ENCODE measurements around the gene FXYD5. TPM values are rescaled to one million over a fixed set of nuclear protein-coding genes. Genes with fewer than 3 reads are reported as not detected.
"Not testable (repeated sequence)": the region's sequence is repeated elsewhere in the genome, so short reads cannot be mapped to it uniquely, and the experiment has no call there.

FXYD5 gene
- polyA plus RNA-seq, 4 donors: 19.5 to 33.3 (median 25.7) TPM

DNA sequence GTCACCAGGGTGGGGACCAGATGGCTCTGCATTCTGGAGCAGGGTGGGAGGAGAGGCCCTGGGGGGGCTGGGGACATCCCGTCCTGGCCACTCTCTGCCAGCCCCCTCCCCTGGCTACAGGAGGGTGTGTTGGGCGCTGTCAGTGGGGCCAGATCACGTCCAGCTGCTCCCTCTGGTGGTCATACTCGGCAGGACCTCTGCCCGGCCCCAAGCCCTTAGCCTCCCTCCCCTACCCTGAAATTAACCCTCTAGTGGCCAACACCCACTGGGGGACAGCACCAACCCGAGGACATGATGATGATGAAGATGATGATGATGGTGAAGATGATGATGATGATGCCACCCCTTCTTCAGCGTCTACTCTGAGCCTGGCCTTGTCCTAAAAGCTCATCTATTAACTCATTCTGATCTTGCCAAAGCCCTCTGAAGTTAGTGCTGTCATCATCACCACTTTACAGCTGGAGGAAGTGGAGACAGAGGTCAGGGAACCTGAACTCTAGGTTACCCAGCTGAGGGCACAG, 19.1 kb upstream of the FXYD5 start:
- DNase-seq (ENCODE audit: low read depth in 4 of 4, low spot score in 2 of 4): no peak

GRCh38 chr19:35136231-35136630, 18.3 kb upstream of the FXYD5 start:
- DNase-seq (ENCODE audit: low read depth in 4 of 4, low spot score in 2 of 4): no peak

DNA sequence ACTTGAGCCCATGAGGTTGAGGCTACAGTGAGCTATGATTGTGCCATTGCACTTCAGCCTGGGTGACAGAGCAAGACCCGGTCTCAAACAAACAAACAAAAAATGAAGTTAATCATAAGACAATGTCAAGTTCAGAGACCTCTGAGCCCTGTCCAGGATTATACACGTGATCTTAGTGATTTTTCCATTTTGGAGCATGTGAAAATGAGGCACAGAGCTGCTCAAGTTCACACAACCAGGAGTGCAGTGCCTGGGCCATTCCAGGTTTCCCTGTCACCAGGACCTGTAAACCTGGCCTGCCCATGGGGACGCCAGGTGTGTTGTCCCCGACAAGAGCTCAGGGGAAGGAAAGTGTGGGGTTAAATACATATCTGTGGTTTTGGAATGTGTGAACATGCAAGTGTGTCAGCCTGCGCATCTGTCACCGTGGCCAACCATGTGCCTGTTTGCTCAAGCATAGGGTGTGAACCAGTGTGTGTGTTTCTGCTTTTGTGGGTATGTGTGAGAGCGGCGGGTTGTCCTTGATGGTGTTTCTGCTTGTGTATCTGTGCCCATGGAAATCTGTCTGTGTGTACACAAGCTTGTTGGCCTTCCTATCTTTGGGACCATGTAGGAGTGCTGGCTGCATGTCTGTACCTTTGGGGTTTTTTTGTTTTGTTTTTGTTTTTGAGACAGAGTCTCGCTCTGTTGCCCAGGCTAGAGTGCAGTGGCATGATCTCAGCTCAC, 17.4 kb upstream of the FXYD5 start:
- DNase-seq (ENCODE audit: low read depth in 4 of 4, low spot score in 2 of 4): no peak

DNA sequence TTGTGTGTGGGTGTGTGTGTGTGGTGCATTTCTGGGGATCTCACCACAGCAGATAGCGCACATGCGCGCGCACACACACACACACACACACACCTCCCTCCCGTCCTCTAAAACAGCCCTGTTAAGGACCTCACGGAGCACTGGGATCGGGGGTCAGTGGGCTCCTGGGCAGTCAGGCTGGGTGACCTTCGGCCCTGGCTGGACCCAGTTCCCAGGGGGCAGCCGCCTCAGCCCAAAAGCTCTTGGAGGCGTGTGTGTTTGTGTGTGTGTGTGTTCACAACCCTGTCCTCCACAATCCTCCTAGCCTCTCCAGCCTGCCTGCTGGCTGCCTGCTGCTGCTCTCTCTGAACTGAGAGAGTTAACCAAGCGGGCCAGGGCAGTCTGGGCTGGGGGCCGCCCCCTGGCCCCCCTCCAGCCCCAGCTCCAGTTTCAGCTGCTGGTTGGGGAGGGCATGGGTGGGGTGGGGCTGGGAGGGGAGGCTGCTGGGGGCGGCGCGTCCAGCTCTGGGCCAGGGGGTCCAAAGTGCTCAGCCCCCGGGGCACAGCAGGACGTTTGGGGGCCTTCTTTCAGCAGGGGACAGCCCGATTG, 16.1 kb upstream of the FXYD5 start, which contains the start of gene FXYD1:
TSS of gene FXYD1 (plus strand) at position 520 of the 588 bp plus-strand sequence. CDS start 1,256 bp downstream, outside the sequence.
- no peak for DNase-seq (ENCODE audit: low read depth in 4 of 4, low spot score in 2 of 4)

- DNase-seq (ENCODE audit: low read depth in 4 of 4, low spot score in 2 of 4): no peak
Measured at GRCh38 chr19:35140207-35140961, 14.2 kb upstream of the FXYD5 start.

DNA sequence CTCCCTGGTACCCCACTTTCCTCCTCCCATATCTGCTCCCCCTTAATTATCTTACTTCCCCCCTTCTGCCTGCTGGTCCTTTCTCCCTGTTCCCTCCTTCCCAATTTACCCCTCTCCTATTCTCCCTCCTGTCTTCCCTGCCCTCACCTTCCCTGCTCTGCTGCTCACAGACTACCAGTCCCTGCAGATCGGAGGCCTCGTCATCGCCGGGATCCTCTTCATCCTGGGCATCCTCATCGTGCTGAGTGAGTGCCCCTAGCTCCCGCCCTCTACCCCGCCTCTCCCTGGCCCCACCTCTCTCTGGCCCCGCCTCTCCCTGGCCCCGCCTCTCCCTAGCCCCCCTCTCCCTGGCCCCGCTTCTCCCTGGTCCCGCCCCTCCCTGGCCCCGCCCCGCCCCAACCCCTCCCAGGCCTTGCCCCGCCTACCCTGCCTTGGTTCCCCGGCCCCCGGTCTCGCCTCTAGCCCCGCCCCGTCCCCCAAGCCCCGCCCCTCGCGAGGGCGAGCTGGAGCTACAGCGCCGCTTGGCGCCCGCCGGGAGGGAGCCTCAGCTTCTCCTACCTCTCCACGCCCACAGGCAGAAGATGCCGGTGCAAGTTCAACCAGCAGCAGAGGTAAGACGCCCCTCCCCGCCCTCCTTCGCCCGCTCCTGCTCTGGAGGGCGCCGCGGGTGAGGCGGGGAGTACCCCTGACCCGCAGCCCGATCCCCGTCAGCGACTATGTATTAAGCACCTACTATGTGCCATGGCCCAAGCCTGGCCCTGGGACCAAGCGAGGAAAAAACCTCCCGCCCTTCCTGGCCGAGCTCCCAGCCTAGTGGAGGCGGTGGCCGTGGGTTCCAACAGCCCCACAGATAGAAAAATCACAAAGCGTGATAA, 13.3 kb upstream of the FXYD5 start:
- no peak for DNase-seq (ENCODE audit: low read depth in 4 of 4, low spot score in 2 of 4)

- DNase-seq (ENCODE audit: low read depth in 4 of 4, low spot score in 2 of 4): no peak
Measured at GRCh38 chr19:35141837-35142605, 12.5 kb upstream of the FXYD5 start.

GRCh38 chr19:35142606-35143230, 11.8 kb upstream of the FXYD5 start:
- no peak for DNase-seq (ENCODE audit: low read depth in 4 of 4, low spot score in 2 of 4)

- DNase-seq (ENCODE audit: low read depth in 4 of 4, low spot score in 2 of 4): no peak
Measured at GRCh38 chr19:35143231-35143715, 11.3 kb upstream of the FXYD5 start, which contains the start of gene FXYD7. TSS of gene FXYD7 (plus strand) at chr19:35143255. CDS start at chr19:35143334, 79 bp downstream.

GRCh38 chr19:35143818-35144217, 10.7 kb upstream of the FXYD5 start:
- DNase-seq (ENCODE audit: low read depth in 4 of 4, low spot score in 2 of 4): no peak

GRCh38 chr19:35144259-35144599, 10.3 kb upstream of the FXYD5 start:
- DNase-seq (ENCODE audit: low read depth in 4 of 4, low spot score in 2 of 4): no peak

- DNase-seq (ENCODE audit: low read depth in 4 of 4, low spot score in 2 of 4): no peak
Measured at GRCh38 chr19:35144600-35145436, 9.7 kb upstream of the FXYD5 start.

DNA sequence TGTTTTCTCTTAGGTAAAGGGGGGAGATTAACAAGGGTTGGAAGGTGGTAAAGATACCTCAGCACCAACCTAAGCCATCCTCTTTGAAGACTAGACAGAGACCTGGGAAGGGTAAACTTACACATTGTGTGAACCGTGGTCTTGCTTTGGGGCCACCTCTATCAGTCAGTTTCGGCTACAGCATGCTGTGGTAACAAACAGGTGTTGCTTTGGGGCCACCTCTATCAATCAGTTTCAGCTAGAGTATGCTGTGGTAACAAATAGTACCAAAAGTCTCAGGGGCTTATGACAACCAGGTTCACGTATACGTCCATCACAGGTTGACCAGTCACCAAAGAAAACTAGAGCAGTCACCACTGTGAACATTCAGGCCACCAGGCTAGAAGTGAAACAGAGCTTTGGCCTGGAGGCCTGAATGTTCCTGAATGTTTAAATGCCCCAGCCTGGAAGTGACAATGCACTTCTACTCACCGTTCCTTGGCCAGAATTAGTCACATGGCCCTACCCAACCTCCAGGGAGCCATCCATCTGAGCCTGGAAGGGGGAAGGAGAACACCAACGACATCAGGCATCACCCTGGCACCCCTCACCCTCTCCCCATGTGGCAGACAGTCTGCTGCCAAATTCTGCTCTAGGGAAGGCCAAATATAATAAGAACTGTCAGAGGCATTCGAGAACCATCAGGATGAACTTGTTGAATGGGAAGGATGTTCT, 7.6 kb upstream of the FXYD5 start:
- DNase-seq (ENCODE audit: low read depth in 4 of 4, low spot score in 2 of 4): no peak

DNA sequence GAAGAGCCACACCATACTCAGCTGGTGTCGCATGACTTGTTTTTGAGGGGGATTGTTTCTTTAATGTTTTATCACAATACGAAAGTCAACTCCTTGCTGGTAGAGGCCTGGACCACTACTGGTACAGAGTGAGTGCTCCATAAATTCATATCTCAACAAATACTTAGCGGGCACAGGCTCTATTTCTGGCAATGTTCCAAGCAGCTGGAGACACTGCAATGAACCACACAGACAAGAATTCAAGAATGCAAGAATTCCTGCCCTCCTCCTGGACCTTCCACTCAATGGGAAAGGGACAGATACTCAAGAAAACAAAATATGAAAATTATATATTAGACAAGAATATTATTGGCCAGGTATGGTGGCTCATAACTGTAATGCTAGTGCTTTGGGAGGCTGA, 5.1 kb upstream of the FXYD5 start:
- no peak for DNase-seq (ENCODE audit: low read depth in 4 of 4, low spot score in 2 of 4)

DNA sequence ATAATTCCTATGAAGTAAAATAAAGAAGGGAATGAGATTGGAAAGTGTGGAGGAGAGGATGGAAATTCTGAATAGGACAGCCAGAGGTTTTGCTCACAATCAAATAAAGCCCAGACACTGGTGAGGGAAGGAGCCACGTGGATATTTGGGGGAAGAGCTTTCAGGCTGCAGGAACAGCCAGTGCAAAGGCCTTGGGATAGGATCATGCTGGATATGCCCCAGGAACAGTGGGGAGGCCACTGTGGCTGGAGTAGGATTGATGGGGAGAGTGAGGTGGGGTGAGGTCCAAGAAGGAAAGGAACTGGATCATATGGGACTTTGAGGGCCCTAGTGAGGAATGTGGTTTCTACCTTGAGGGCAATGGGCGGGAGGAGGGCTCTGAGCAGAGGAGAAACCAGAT, 4.1 kb upstream of the FXYD5 start:
- DNase-seq (ENCODE audit: low read depth in 4 of 4, low spot score in 2 of 4): no peak

DNA sequence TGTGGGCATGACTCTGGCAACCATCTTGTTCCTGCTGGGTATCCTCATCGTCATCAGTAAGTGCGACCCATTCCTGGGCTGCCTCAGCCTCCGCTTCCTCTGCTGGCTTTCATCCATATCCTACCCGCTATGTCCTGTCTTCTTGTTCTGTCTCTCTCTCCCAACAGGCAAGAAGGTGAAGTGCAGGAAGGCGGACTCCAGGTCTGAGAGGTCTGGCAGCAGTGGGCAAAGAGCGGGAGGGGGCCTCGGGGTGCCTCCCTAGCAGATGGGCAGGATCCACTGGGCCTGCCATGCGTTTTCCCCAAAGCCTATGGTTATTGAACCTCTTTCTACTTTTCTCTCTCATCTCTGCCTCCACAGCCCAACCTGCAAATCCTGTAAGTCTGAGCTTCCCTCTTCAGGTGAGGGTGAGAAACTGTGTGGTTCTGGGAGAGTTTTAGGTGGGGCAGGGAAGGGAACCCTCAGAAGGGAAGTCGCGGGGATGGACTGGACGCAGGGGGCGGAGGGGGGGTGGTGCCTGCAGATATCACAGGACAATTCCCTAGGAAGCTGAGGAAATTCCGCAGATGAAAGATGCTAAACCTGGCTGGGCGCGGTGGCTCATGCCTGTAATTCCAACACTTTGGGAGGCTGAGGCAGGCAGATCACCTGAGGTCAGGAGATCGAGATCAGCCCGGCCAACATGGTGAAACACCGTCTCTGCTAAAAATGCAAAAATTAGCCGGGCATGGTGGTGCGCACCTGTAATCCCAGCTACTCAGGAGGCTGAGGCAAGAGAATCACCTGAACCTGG, 3.1 kb upstream of the FXYD5 start:
- DNase-seq (ENCODE audit: low read depth in 4 of 4, low spot score in 2 of 4): no peak

GRCh38 chr19:35153129-35153522, 1.4 kb upstream of the FXYD5 start:
- DNase-seq (ENCODE audit: low read depth in 4 of 4, low spot score in 2 of 4): not testable (repeated sequence)
